ENCODE results near the gene ATP1A3.
A peak's percentile ranks its signal among the peaks of the same experiment; 100 is the strongest.

ATP1A3 gene

DNA sequence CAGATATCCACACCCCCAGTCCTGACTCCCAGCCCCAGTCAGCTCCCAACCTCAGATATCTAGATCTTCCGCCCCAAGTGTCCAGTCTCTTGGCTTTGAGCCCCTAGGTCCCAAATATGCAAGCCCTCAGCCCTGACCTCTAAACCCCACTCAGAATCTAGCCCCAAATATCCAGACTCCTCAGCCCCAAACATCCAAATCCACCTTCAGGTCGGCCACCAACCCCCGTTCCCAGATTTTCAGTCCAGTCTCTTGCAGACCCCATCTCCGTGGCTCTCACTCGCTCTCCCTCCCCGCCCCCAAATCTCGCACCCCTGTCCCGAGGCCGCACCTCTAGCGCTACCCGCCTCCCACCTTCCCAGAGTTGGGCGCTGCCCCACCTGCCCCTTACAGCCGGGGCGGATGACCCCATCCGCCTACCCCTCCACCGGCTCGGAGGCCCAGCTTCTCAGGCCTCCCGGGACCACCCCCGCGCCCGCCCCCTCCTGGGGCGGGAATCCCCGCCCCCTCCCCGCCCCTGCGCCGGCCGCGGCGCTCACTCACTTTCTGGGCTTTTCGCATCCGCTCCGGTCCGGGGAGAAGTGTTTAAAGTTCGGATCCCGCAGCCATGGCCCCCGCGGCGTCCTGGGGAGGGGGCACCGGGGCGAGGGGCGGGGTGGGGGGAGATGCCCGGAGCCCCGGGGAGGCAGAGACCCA, 66.4 kb downstream of the ATP1A3 start:
- DNase-seq: peak; percentile 33

DNA sequence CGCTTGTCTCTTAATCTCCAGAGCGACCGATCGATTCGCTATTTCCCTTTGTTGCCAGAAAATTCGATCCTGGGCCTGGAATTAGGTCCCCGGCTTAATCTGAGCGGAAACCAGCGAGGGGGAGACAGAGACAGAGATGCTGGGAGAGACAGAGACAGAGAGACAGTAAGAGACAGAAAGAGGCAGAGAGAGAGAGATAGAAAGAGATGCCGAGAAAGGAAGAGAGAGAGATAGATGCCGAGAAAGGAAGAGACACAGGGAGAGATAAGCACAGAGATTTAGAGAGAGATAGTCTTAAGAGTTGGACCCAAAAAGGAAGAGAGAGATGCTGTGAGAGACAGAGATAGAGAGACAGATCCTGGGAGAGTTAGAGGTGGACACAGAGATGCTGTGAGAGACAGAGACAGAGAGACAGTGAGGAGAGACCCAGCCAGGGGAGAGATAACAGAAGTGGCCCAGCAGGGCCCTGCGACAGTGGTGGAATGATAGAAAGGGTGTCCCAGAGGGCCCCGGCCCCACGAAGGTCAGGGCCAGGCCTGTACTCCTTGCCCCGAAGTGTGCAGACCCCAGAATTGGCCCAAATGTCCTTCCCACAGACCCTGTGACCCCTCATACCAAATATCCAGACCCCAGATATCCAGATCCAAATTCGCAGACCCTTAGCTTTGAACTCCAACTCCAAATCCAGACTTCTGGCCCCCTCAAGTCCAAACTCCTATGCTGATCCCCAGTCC, 67.1 kb downstream of the ATP1A3 start:
- no peak for DNase-seq

DNA sequence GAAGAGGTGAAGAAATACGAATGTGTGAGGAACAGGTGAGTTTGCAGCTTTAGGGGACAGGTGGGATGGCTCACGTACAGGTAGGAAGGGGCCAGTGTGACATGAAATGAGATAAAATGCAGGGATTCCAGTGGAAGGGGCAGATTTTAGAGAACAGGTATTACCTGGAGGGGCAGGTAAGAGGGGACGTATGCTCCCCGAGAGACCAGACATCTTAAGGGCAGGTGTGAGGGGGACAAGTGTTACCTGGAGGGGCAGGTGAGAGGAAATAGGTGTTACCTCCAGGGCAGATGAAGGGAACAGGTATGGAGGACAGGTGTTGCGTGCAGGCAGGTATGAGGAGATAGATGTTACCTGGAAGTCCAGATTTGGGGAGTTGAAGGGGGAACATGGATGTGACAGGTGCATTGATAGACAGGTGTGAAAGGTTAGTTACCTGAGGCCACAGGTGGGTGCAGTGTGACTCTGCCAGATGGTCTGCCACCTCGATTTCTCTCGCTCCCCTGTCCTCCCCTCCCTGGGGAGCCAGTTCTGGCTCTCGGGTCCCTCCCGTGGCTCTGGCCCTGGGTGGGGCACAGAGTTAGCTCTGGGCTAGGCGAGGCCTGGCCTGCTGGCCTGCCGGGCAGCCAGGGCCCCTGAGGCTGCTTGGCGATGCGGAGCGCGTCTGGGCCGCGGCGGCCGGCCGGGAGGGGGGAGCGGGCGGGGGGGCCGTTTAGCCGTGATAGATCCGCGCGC, 67.8 kb downstream of the ATP1A3 start:
- DNase-seq: no peak

DNA sequence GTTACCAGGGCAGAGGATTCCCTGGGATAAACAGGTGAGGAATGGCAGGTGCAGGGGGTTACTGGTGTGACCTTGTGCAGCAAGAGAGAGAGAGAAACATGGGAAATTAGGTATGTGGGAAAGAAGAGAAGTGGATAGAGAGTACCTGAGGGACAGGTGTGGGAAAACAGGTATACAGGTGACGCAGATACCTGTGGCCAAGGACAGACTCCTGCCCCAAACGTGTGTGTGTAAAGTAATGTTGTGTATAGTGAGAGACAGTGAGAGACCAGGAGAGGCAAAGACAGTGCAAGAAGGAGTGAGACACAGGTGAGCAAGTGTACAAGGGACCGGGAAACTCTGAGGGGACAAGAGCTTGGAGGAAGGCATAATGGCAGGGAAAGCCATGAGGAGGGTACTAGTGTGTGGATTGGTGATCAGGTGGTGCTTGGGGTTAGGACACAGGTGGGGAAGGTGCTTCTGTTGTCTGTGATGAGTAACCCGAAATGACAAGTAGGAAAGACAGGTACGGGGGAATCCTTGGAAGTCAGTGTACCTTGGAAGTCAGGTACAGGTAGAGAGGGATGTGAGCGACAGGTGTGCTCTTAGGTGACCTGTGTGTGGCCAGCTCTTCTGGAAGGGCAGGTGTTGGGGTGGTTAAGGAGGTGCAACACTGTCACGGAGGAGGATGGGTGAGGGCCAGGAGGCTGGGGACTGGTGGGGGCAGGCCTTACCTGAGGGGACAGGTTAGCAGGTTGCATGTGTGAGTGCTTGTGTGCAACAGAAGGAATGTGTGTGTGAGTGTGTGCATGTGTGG, 68.6 kb downstream of the ATP1A3 start:
- no peak for DNase-seq

DNA sequence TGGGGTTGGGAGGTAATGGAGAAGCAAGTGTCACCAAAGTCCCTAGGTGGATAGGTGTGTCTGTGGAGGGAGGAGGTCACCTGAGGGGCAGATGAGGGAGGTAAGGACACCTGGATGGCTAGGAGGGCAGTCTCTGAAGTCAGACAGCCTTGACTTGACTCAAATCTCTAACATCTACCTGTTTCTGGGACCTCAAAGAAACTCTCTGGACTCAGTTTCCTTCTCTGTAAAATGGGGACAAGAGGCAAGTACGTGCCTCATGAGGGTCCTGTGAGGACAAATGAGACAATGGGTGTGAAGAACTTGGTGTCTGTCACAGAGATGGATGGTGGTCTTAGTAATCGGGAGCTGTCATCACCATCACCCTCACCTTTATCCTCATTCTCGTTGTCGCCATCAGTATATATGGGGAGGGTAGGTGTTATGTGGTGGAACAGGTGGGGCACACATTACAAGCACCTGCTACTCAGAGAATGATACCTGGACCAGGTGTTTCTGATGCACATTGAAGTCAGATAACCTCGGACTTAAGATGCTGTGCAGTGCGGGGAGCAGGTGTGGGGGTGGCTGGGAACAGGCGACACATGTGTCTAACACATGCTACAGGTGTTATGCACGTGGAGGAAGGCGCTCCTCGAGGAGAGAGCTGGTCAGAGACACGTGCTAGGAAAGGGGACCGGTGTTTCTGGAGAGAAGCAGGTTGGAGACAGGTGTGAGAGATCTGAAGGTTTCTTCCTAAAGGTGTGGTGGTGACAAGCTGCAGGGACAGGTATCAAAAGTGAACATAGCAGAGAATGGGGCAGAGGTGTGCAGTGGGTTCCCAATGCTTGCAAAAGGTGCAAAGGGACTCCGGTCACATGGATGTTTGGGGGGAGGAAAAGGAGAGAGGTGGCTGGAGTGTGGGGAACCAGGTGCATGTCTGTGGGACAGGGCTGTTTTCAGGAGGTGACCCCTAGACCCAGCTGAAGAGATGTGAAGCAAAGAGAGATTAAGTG, 69.6 kb downstream of the ATP1A3 start:
- DNase-seq: no peak

DNA sequence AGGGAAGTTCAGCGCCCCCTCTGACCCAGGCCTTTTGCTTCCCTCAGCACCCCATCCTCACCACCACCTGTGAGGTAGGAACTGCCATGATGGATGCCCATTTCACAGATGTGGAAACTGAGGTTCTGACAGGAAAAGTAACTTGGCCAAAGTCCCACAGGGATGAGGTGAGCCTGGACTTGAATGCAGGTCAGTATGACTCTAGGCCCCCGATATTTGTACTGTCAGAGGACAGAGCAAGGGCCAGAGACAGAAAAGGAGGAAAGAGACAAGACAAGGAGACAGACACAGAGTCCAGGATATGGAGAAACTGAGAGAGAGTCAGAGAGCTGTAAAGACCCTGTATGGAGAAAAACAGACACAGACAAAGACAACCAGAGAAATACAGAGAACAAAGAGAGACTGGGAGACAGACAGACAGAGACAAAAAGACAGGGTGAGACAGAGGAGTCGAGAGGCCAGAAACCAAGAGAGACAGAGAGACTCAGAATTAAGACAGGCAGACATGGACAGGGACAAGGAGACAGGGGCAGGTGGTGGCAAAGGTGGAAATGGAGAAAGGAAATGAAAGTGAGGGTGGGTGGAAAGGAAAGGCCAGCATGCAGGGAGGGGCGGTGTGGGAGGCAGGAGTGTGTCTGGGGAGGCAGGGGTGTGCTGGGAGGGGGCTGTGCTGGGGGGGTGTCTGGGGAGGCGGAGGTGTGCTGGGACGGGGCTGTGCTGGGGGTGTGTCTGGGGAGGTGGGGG, 70.8 kb downstream of the ATP1A3 start:
- DNase-seq: no peak

DNA sequence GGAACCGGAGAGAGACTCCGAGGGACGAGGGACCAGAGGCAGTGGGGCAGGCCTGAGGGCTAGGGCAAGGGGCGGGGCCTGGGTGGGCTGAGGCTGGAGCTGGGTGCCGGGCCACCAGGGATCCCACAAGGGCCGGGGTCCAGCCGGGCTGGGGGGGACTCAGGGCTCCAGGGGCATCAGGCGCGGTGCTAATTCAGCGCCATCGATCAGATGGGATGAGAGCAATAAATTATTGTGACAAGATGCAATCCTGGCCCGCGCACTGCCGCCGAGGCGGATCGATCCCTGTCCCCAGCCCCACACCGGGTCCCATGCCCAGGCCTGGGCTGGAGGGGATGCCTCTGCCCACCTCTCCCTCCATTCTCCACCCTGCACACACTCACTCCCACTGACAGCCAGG, 71.4 kb downstream of the ATP1A3 start:
- no peak for DNase-seq

DNA sequence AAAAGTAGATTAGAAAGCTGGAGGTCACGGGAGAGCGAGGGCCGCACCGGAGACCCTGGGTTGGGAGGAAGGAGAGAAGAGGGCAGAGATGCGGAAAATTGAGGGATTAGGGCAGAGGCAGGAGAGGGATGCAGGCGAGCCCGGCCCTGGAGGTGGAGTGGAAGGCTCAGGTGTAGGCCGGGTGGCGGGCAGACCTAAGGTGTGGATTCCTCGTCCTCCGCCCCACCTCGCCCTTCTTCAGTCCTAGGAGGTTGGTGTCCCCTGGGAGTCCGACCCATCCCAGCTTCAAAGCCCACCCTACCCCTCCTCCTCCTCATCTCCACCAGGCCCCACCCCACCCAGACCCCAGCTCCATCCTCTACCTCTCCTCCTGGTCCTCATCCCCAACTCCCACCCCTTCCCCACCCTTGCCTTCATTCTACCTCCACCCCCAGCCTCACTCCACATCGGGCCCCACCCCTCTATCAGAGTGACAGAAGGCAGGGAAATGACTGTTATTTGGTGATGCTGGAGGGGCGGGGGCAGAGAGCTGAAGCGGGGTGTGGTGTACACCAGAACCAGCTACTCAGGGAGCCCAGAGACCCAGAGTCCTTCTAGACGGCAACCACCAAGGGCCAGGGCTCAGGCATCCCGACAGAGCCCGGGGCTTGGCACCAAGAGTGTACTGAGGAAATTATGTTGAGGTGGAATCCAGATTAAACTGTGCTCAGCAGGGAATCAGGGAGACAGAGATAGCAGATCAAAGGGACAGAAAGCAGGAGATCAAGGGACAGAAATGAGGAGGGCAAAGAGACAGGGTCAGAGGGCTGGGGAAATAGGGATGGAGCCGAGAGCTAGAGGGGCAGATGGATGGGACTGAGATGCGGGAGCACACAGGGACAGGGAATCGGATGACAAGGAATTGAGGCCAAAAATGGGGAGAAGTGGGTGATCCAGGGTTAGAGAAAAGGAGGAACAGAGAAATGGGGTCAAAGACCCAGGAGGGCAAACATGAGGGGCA, 72.2 kb downstream of the ATP1A3 start:
- DNase-seq: no peak

DNA sequence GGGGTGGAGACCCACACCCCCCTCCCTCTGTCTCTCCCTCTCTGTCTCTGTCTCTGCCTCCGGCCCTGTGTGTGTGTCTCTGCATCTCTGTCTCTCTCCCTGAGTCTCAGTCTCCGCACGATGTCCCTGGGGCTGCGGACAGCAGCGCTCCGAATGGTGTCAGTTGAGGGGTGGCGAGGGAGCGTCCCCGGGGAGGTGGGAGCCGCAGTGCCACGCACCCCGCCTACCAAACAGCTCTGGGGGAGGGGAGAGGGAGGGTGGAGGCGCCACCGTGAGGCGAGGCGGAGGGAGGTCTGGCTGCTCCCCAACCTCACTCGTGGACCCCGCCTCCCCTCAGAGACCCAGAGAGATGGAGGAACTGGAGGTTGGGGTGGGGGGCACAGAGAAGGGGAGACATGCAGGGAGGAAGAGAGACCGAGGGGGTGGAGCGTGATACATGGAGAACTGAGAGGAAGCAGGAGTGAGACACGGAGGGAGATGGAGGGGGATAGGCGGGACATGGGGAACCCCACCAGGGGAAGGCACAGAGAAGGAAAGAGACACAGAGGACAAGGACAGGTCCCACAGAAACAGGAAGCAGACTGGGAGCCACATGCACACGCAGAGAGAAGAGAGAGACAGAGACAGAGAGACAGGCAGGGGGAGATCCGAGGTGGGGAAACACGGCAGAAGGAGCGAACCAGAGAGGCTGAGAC, 73.0 kb downstream of the ATP1A3 start:
- no peak for DNase-seq

DNA sequence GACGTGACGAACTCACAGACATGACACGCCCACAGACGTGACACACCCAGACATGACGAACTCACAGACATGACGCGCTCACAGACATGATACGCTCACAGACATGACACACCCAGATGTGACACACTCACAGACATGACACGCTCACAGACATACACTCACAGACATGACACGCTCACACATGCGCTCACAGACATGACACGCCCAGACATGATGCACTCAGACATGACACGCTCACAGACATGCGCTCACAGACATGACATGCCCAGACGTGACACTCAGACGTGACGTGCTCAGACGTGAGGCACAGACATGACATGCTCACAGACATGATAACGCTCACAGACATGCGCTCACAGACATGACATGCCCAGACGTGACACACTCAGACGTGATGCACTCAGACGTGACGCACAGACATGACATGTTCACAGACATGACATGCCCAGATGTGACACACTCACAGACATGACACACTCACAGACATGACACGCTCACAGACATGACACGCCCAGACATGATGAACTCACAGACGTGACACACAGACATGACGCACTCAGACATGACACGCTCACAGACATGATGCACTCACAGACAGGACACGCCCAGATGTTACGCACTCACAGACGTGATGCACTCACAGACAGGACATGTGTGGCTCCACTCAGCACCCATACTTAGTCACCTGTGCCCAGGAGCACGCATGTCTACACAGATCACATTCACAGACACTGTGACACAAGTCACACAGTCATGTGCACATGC, 73.9 kb downstream of the ATP1A3 start:
- DNase-seq: no peak

DNA sequence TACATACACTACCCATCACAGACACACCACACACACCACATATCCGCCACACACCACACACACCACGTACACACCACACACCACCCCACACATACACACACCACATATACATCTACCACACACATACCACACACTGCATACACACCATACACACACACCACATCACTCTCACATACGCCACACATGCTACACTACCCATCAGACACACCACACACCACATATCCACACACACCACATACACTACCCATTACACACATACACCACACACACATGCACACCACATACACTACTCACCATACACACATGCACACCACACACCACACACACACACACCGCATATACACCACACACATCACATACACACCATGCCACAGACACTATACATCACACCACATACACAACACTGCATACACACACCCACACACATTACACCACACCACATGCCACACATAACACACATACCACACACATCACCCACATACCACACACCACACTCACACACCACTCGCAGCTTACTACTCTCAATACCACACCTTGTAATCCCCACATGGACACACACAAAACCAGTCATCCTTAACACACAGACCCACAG, 75.3 kb downstream of the ATP1A3 start:
- no peak for DNase-seq

DNA sequence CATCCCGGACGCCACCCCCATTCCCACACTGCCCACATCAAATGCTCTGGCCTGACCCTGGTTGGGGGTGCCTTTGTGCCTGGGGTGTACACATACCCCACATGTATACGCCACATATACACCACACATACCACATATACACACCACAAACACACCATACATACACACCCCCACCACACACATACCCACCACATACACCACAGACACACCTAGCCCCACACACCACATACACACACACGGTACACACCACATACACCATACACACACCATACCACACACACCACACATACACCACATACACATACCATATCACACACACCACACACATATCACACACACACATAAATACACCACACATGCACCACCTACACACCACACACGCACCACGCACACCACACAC, 75.9 kb downstream of the ATP1A3 start:
- DNase-seq: no peak

DNA sequence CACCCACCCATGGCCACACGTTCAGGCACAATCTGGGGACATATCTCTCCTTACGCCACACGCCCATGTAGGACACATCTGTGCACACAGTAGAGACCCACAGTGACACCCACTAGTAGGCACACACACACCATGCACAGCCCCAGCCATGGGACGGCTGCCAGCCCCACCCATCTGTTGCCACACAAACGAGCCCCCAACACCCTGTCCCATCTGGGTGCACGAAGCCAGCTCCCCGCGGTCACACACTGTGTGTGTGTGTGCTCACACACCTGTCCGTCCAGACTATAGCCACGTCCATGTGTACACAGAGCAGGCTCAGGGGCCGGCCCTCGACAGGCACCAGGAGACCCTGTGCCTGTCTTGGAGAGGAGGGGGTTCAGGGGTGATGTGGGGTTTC, 76.4 kb downstream of the ATP1A3 start:
- DNase-seq: no peak

Data from activated gamma-delta T cell (primary cell).